ENCODE measurements around the gene CCDC74B.
"Not testable (repeated sequence)": the region's sequence is repeated elsewhere in the genome, so short reads cannot be mapped to it uniquely, and the experiment has no call there.

- not testable (repeated sequence) for TF ChIP-seq CTCF (optimal IDR thresholded peaks at IDR 0.05 in 1 of 3, IDR thresholded peaks at IDR 0.05 in 1 of 3, conservative IDR thresholded peaks at IDR 0.05 in 1 of 3; ENCODE audit: extremely low read depth in 1 of 3, insufficient read depth in 2 of 3, low read length in 3 of 3); EZH2 (IDR thresholded peaks at IDR 0.05; ENCODE audit: low read length)
These were observed 2.3 kb downstream of the CCDC74B start for GRCh38 chr2:130142396-130143265.
